Osteoblast (primary cell): Measurements from ENCODE around the gene SETD3. TPM values are rescaled to one million over a fixed set of nuclear protein-coding genes. Genes with fewer than 3 reads are reported as not detected.

Experiments
- DNase-seq: peaks from one replicate; pipeline ENCODE4 v3.0.0; 2011; ENCODE audit warnings: low spot score, mixed read lengths; ENCODE audit not compliant: insufficient read length; ENCODE audit errors: missing footprints
- H2AFZ ChIP-seq: 2 replicates; pipeline ENCODE4 v1.6.0; 2011; ENCODE audit warnings: mild to moderate bottlenecking, low read length
- H3K27ac ChIP-seq: 2 replicates; pipeline ENCODE4 v1.5.1; 2011; ENCODE audit warnings: mild to moderate bottlenecking, low read depth, low read length, moderate library complexity
- H3K27me3 ChIP-seq: 2 replicates; pipeline ENCODE4 v1.6.0; 2012; ENCODE audit warnings: mild to moderate bottlenecking, control low read depth, inconsistent platforms, low read length, moderate library complexity; ENCODE audit not compliant: insufficient read depth
- H3K36me3 ChIP-seq: 2 replicates; pipeline ENCODE4 v1.5.1; 2011; ENCODE audit warnings: mild to moderate bottlenecking, low read length, control low read depth, moderate library complexity; ENCODE audit not compliant: insufficient read depth
- H3K4me1 ChIP-seq: 2 replicates; pipeline ENCODE4 v1.5.1; 2011; ENCODE audit warnings: mild to moderate bottlenecking, low read length, control low read depth, moderate library complexity; ENCODE audit not compliant: insufficient read depth
- H3K4me2 ChIP-seq: 2 replicates; pipeline ENCODE4 v1.6.0; 2011; ENCODE audit warnings: mild to moderate bottlenecking, low read length; ENCODE audit not compliant: insufficient read depth
- H3K4me3 ChIP-seq: fragments of 200-600 bp; sonication (generic); 3 replicates; pipeline ENCODE4 v1.5.1; 2012; ENCODE audit warnings: mild to moderate bottlenecking, low read length, inconsistent platforms; ENCODE audit not compliant: insufficient read depth
- H3K79me2 ChIP-seq: 2 replicates; pipeline ENCODE4 v1.6.0; 2012; ENCODE audit warnings: mild to moderate bottlenecking, low read length, control low read depth, inconsistent platforms; ENCODE audit not compliant: insufficient read depth
- H3K9me3 ChIP-seq: 2 replicates; pipeline ENCODE4 v1.5.1; 2011; ENCODE audit warnings: low read depth, low read length, control low read depth
- H4K20me1 ChIP-seq: 2 replicates; pipeline ENCODE4 v1.6.0; 2012; ENCODE audit warnings: mild to moderate bottlenecking, low read length, control low read depth; ENCODE audit not compliant: insufficient read depth
- CTCF ChIP-seq: IDR thresholded peaks from 2 replicates; pipeline ENCODE4 v1.5.1; 2011; ENCODE audit warnings: mild to moderate bottlenecking, low read depth, low read length, moderate library complexity; ENCODE audit errors: extremely low read depth
- total RNA-seq: library from RNA; depleted of rRNA; stranded (reverse); fragments of >200 nt; gene quantifications from 2 replicates; pipeline ENCODE4 v1.2.3, GENCODE V29; 2012

The SETD3 gene
- total RNA-seq, 1 donor: 65.1 TPM

- H3K9me3 ChIP-seq: no peaks in the 10 kb centered on the region
- H3K4me2 ChIP-seq: peak overlapping the region; percentile 1
- no peaks in the 10 kb centered on the region for H3K79me2 ChIP-seq
- peaks cover 23% of the 10 kb centered on the region for H4K20me1 ChIP-seq
- H3K27me3 ChIP-seq: no peaks in the 10 kb centered on the region
- peaks cover 48% of the 10 kb centered on the region for H3K36me3 ChIP-seq
- no peak for TF ChIP-seq CTCF
- no peak overlapping the region for H2AFZ ChIP-seq
- peak overlapping the region; percentile 43 for H3K27ac ChIP-seq
- no peak overlapping the region for H3K4me3 ChIP-seq
- peak; percentile 95 for DNase-seq
- peaks cover 16% of the 10 kb centered on the region for H3K4me1 ChIP-seq
These were observed 30.9 kb upstream of the SETD3 start for GRCh38 chr14:99511421-99512109.

GRCh38 chr14:99510556-99511139, 30.0 kb upstream of the SETD3 start:
- no peak overlapping the region for H2AFZ ChIP-seq
- H3K79me2 ChIP-seq: no peaks in the 10 kb centered on the region
- H3K27me3 ChIP-seq: no peaks in the 10 kb centered on the region
- peaks cover 16% of the 10 kb centered on the region for H3K4me1 ChIP-seq
- DNase-seq: peak; percentile 78
- H4K20me1 ChIP-seq: peaks cover 20% of the 10 kb centered on the region
- peak overlapping the region; percentile 43 for H3K27ac ChIP-seq
- no peak overlapping the region for H3K4me3 ChIP-seq
- TF ChIP-seq CTCF: no peak
- peaks cover 57% of the 10 kb centered on the region for H3K36me3 ChIP-seq
- peak overlapping the region; percentile 13 for H3K4me2 ChIP-seq
- H3K9me3 ChIP-seq: no peaks in the 10 kb centered on the region

- H3K4me1 ChIP-seq: peaks cover 16% of the 10 kb centered on the region
- DNase-seq: peak; percentile 65
- no peak overlapping the region for H3K27ac ChIP-seq
- no peak overlapping the region for H3K4me2 ChIP-seq
- no peaks in the 10 kb centered on the region for H3K79me2 ChIP-seq
- H3K27me3 ChIP-seq: no peaks in the 10 kb centered on the region
- H4K20me1 ChIP-seq: peaks cover 20% of the 10 kb centered on the region
- H3K4me3 ChIP-seq: no peak overlapping the region
- TF ChIP-seq CTCF: no peak
- no peak overlapping the region for H2AFZ ChIP-seq
- H3K9me3 ChIP-seq: no peaks in the 10 kb centered on the region
- peaks cover 64% of the 10 kb centered on the region for H3K36me3 ChIP-seq
These were observed 29.4 kb upstream of the SETD3 start for GRCh38 chr14:99509871-99510555.

GRCh38 chr14:99508896-99509629, 28.4 kb upstream of the SETD3 start:
- Histone ChIP-seq H3K79me2 (no peaks in the 10 kb centered on the region), H3K27me3 (no peaks in the 10 kb centered on the region), H3K36me3 (peaks cover 68% of the 10 kb centered on the region), H3K4me2 (no peak overlapping the region), H3K4me3 (no peak overlapping the region), H3K27ac (no peak overlapping the region), H3K4me1 (peaks cover 16% of the 10 kb centered on the region), H2AFZ (no peak overlapping the region), H4K20me1 (peaks cover 20% of the 10 kb centered on the region), H3K9me3 (no peaks in the 10 kb centered on the region)
- TF ChIP-seq CTCF: no peak
- DNase-seq: peak; percentile 58
